CD8-positive, alpha-beta memory T cell (primary cell): ENCODE data around the gene SLC25A21. TPM values are rescaled to one million over a fixed set of nuclear protein-coding genes. Genes with fewer than 3 reads are reported as not detected.
"Not testable (repeated sequence)": the region's sequence is repeated elsewhere in the genome, so short reads cannot be mapped to it uniquely, and the experiment has no call there.

Experiments
- CTCF ChIA-PET: fragments of 350-600 bp; sonication (Branson Sonifier 250); formaldehyde crosslinking; loops from one replicate; lab custom pipeline; 2021; ENCODE audit warnings: antibody characterized with exemption; lab: Charles Lee
- POLR2A ChIA-PET: fragments of 350-600 bp; sonication (Branson Sonifier 250); formaldehyde crosslinking; loops from one replicate; lab custom pipeline; 2021; ENCODE audit warnings: antibody characterized with exemption; lab: Charles Lee
- DNase-seq, 5 donors: peaks; one replicate each; pipeline versions ENCODE4 v3.0.0 to v3.0.0-alpha.2; 2020 to 2022; ENCODE audit warnings: mixed read lengths in 1 of 5
- H3K27ac ChIP-seq: one replicate; pipeline ENCODE4 v1.7.0; 2013; ENCODE audit warnings: low read depth, mild to moderate bottlenecking, low read length, moderate library complexity
- H3K27me3 ChIP-seq: 2 replicates; pipeline ENCODE4 v1.7.0; 2013; ENCODE audit warnings: low read length, mild to moderate bottlenecking; ENCODE audit not compliant: insufficient read depth, poor library complexity, severe bottlenecking
- H3K36me3 ChIP-seq: 2 replicates; pipeline ENCODE4 v1.7.0; 2013; ENCODE audit warnings: mild to moderate bottlenecking, low read length, moderate library complexity; ENCODE audit not compliant: insufficient read depth
- H3K4me1 ChIP-seq: 2 replicates; pipeline ENCODE4 v1.7.0; 2013; ENCODE audit warnings: mild to moderate bottlenecking, low read length, moderate library complexity; ENCODE audit not compliant: insufficient read depth
- H3K4me3 ChIP-seq: 2 replicates; pipeline ENCODE4 v1.7.0; 2013; ENCODE audit warnings: mild to moderate bottlenecking, low read length
- H3K9me3 ChIP-seq: 2 replicates; pipeline ENCODE4 v1.7.0; 2013; ENCODE audit warnings: mild to moderate bottlenecking, low read length
- H3K27ac Mint-ChIP-seq, 8 donors: one replicate each; pipeline ENCODE4 v1.8.0; 2020 to 2021; ENCODE audit warnings: mixed read lengths in 8 of 8, mild to moderate bottlenecking in 6 of 8, inconsistent platforms in 3 of 8, moderate library complexity in 3 of 8
- H3K27me3 Mint-ChIP-seq, 2 donors: one replicate each; pipeline ENCODE4 v1.8.0; 2020 to 2021; ENCODE audit warnings: mixed read lengths in 2 of 2, mild to moderate bottlenecking in 1 of 2, moderate library complexity in 1 of 2
- H3K36me3 Mint-ChIP-seq, 3 donors: one replicate each; pipeline ENCODE4 v1.8.0; 2020 to 2021; ENCODE audit warnings: mixed read lengths in 3 of 3, inconsistent platforms in 1 of 3, mild to moderate bottlenecking in 1 of 3
- H3K4me1 Mint-ChIP-seq, 3 donors: one replicate each; pipeline ENCODE4 v1.8.0; 2020 to 2021; ENCODE audit warnings: mixed read lengths in 3 of 3, inconsistent platforms in 1 of 3, mild to moderate bottlenecking in 1 of 3
- H3K4me3 Mint-ChIP-seq, 7 donors: one replicate each; pipeline ENCODE4 v1.8.0; 2020 to 2021; ENCODE audit warnings: mixed read lengths in 7 of 7, mild to moderate bottlenecking in 6 of 7, moderate library complexity in 4 of 7, inconsistent platforms in 2 of 7
- H3K9me3 Mint-ChIP-seq, 5 donors: one replicate each; pipeline ENCODE4 v1.8.0; 2020 to 2022; ENCODE audit warnings: mixed read lengths in 5 of 5, mild to moderate bottlenecking in 3 of 5, moderate library complexity in 2 of 5, inconsistent platforms in 1 of 5
- polyA plus RNA-seq: library from polyadenylated mRNA; unstranded; fragments of 300-500 nt; fragmentation: Illumina TruSeq; gene quantifications from one replicate; pipeline ENCODE4 v1.2.3, GENCODE V29; 2021
- total RNA-seq, 2 experiments: library from RNA; stranded (reverse); gene quantifications; one replicate each; pipeline ENCODE4 v1.2.3, GENCODE V29; 2021

Gene SLC25A21
- total and polyA plus RNA-seq, 3 experiments from 2014 or later = not detected

DNA sequence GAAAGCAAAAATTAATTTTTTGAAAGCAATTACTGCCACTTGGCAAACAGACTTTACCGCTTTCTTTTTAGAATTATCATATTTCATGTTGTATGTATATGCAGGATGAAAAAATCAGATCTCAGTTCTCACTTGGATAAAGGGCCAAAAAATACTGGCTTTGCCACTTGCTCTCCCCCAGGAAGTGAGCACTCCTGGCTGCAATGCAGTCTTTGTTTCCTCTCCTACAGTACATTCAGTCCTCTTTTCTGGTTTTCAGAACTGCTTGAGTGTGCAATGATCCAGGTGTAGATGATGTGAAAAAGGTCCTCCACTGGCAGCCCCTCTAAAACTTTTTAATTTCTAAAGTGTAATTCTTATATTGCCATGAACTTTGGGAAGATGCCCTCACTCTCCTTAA lies 183.4 kb downstream of the SLC25A21 start:
- Histone ChIP-seq H3K4me3 (no peak overlapping the region), H3K27me3 (no peaks in the 10 kb centered on the region), H3K9me3 (no peaks in the 10 kb centered on the region), H3K27ac (no peak overlapping the region), H3K36me3 (no peaks in the 10 kb centered on the region), H3K4me1 (no peaks in the 10 kb centered on the region)
- H3K4me3 Mint-ChIP-seq = no peak overlapping the region
- H3K27ac Mint-ChIP-seq = no peak overlapping the region
- POLR2A ChIA-PET = no interaction called here
- DNase-seq = no peak
- peaks cover 0 to 9% (median 2%) of the 10 kb centered on the region in 5 donors for H3K9me3 Mint-ChIP-seq
- no peaks in the 10 kb centered on the region for H3K27me3 Mint-ChIP-seq
- CTCF ChIA-PET = no interaction called here
- no peaks in the 10 kb centered on the region for H3K36me3 Mint-ChIP-seq
- no peaks in the 10 kb centered on the region for H3K4me1 Mint-ChIP-seq

DNA sequence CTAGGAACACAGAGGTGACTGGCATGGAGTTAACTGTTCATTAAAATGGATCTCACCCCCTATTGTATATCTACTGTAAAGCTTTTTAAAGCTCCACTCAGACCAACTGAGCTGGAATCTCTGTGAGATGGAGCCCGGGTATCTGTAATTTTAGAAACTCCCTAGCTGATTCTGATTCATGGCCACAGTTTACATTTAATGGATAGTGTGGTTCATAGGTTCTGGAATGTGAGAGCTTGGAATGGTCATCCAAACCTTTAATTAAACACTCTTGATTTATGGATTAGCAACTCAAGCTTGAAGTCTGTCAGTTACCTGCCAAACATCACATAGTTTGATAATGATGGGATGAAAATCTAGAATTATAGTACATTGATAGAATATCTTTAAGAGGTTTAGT lies 183.8 kb downstream of the SLC25A21 start:
- Mint-ChIP-seq H3K36me3 (no peaks in the 10 kb centered on the region), H3K4me1 (no peaks in the 10 kb centered on the region), H3K4me3 (no peak overlapping the region), H3K27me3 (no peaks in the 10 kb centered on the region), H3K9me3 (peaks cover 0 to 9% (median 2%) of the 10 kb centered on the region in 5 donors), H3K27ac (no peak overlapping the region)
- H3K4me1 ChIP-seq = no peaks in the 10 kb centered on the region
- ChIA-PET POLR2A (no interaction called here), CTCF (no interaction called here)
- H3K27ac ChIP-seq = no peak overlapping the region
- H3K9me3 ChIP-seq = no peaks in the 10 kb centered on the region
- DNase-seq = no peak
- no peak overlapping the region for H3K4me3 ChIP-seq
- H3K27me3 ChIP-seq = no peaks in the 10 kb centered on the region
- H3K36me3 ChIP-seq = no peaks in the 10 kb centered on the region

DNA sequence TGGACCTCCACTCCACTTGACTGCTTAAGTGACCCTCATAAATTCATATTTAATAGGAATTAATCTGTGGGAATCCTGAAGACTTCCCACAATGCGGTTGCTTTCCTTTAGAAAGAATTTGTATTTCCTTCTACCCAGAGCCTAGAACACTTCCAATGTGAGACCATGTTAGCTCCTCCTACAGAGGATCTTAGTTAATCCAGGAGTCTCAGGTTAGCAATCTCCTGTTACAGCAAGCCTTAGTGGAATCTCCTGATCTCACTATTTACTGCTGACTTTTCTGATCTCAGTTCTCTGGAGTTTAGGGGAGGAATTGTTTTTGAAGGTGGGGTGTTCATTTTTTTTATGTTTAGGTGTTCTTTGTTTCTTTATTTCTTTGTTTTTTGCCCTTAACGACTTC lies 186.0 kb downstream of the SLC25A21 start:
- Histone ChIP-seq H3K4me1 (no peaks in the 10 kb centered on the region), H3K9me3 (no peaks in the 10 kb centered on the region), H3K27ac (no peak overlapping the region), H3K27me3 (no peaks in the 10 kb centered on the region), H3K36me3 (no peaks in the 10 kb centered on the region), H3K4me3 (no peak overlapping the region)
- H3K36me3 Mint-ChIP-seq = no peaks in the 10 kb centered on the region
- ChIA-PET POLR2A (no interaction called here), CTCF (no interaction called here)
- H3K4me3 Mint-ChIP-seq = no peak overlapping the region
- DNase-seq = no peak
- no peaks in the 10 kb centered on the region for H3K27me3 Mint-ChIP-seq
- no peak overlapping the region for H3K27ac Mint-ChIP-seq
- peaks cover 0 to 9% (median 3%) of the 10 kb centered on the region in 5 donors for H3K9me3 Mint-ChIP-seq
- no peaks in the 10 kb centered on the region for H3K4me1 Mint-ChIP-seq

DNA sequence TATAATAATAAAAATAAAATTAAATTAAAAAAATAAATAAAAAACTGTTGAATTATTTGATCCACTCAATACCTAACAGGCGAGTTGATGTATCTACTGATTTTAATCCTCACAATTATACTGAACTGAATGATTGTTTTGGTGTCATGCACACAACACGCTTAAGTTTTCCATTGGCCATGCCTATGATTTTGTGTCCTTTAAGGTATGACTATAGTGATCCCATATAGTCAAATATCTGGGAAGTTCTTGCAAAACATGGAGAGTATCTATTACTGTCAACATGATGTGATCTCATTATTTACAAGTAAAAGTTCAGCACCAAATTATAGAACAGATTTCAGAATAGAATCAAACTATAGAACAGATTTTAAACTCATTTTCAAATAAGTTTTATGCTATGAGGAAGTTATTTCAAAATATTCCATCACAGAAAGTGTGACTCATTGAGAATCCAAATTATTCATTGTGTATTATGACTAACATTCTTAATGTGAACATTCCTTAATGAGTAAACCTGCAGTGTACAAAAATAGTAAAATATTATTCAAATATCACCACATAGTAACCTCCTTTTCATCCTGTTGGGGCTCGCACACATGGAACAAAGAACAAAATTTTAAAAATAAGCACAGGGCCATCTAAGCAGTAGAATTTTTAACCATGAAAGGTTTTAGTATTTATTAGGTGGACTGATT lies 190.4 kb downstream of the SLC25A21 start:
- peaks cover 0 to 8% (median 2%) of the 10 kb centered on the region in 5 donors for H3K9me3 Mint-ChIP-seq
- Histone ChIP-seq H3K36me3 (no peaks in the 10 kb centered on the region), H3K27me3 (no peaks in the 10 kb centered on the region), H3K4me3 (no peak overlapping the region), H3K9me3 (no peaks in the 10 kb centered on the region), H3K4me1 (no peaks in the 10 kb centered on the region), H3K27ac (no peak overlapping the region)
- CTCF ChIA-PET = no interaction called here
- no peaks in the 10 kb centered on the region for H3K27me3 Mint-ChIP-seq
- no peak overlapping the region for H3K4me3 Mint-ChIP-seq
- H3K27ac Mint-ChIP-seq = no peak overlapping the region
- no peak for DNase-seq
- POLR2A ChIA-PET = no interaction called here
- no peaks in the 10 kb centered on the region for H3K4me1 Mint-ChIP-seq
- H3K36me3 Mint-ChIP-seq = no peaks in the 10 kb centered on the region

DNA sequence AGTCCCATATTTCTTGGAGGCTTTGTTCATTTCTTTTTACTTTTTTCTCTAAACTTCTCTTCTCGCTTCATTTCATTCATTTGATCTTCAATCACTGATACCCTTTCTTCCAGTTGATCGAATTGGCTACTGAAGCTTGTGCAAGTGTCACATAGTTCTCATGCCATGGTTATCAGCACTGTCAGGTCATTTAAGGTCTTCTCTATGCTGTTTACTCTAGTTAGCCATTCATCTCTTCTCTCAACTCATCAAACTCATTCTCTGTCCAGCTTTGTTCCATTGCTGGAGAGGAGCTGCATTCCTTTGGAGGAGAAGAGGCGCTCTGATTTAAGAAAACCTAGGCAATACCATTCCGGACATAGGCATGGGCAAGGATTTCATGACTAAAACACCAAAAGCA lies 192.0 kb downstream of the SLC25A21 start:
- H3K4me3 Mint-ChIP-seq, H3K9me3 Mint-ChIP-seq, H3K36me3 Mint-ChIP-seq, POLR2A ChIA-PET, H3K4me1 ChIP-seq, H3K9me3 ChIP-seq, H3K4me1 Mint-ChIP-seq, H3K27me3 Mint-ChIP-seq, CTCF ChIA-PET, DNase-seq, H3K36me3 ChIP-seq, H3K27me3 ChIP-seq, H3K27ac ChIP-seq, H3K4me3 ChIP-seq, H3K27ac Mint-ChIP-seq: not testable (repeated sequence)

DNA sequence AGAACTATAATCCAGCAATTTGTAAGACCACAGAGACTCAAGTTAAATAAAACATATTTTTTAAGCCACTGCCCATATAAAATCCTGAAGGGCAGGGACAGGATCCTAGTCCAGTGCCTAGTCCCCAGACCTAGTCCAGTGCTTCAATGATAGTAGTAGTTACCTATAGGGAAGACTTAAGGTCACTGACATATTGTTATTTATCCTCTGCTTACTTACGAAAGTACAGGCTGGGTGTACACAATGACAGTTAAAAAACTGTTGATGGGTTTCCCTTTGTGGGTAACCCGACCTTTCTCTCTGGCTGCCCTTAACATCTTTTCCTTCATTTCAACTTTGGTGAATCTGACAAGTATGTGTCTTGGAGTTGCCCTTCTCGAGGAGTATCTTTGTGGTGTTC lies 192.5 kb downstream of the SLC25A21 start:
- Histone ChIP-seq H3K4me1 (no peaks in the 10 kb centered on the region), H3K4me3 (no peak overlapping the region), H3K27ac (no peak overlapping the region), H3K27me3 (no peaks in the 10 kb centered on the region), H3K36me3 (no peaks in the 10 kb centered on the region), H3K9me3 (no peaks in the 10 kb centered on the region)
- no peak for DNase-seq
- no peaks in the 10 kb centered on the region for H3K36me3 Mint-ChIP-seq
- H3K27me3 Mint-ChIP-seq = no peaks in the 10 kb centered on the region
- H3K27ac Mint-ChIP-seq = no peak overlapping the region
- no peaks in the 10 kb centered on the region for H3K4me1 Mint-ChIP-seq
- H3K4me3 Mint-ChIP-seq = no peak overlapping the region
- ChIA-PET CTCF (no interaction called here), POLR2A (no interaction called here)
- H3K9me3 Mint-ChIP-seq = peaks cover 0 to 8% (median 2%) of the 10 kb centered on the region in 5 donors

DNA sequence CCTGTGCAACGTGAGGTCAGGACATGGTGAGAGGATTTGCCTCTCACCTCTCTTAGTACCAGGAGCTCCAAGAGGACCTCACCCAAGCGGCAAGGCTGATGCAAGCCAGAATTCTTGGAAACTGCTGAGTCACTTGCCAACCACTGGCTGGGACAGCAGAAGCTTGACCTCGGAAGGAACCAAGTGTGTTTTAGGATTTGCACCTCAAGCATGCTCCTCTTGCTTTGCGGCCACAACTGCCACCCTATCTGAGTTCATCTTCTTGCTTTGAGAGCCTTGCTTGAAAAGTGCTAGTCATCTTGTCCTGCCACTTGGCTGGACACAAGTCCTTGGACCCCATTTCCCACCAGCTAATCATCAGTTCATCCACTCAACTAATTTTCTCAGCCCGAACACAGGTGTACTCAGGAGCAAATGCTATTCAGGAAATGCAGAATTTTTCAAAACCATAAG lies 195.8 kb downstream of the SLC25A21 start:
- Histone ChIP-seq H3K4me1 (no peaks in the 10 kb centered on the region), H3K36me3 (no peaks in the 10 kb centered on the region), H3K27ac (peak overlapping the region; percentile 28), H3K4me3 (no peak overlapping the region), H3K9me3 (no peaks in the 10 kb centered on the region), H3K27me3 (no peaks in the 10 kb centered on the region)
- Mint-ChIP-seq H3K27ac (no peak overlapping the region), H3K9me3 (peaks cover 3 to 9% (median 5%) of the 10 kb centered on the region in 5 donors), H3K36me3 (no peaks in the 10 kb centered on the region), H3K4me1 (no peaks in the 10 kb centered on the region), H3K4me3 (no peak overlapping the region), H3K27me3 (no peaks in the 10 kb centered on the region)
- DNase-seq = no peak
- ChIA-PET CTCF (no interaction called here), POLR2A (no interaction called here)

DNA sequence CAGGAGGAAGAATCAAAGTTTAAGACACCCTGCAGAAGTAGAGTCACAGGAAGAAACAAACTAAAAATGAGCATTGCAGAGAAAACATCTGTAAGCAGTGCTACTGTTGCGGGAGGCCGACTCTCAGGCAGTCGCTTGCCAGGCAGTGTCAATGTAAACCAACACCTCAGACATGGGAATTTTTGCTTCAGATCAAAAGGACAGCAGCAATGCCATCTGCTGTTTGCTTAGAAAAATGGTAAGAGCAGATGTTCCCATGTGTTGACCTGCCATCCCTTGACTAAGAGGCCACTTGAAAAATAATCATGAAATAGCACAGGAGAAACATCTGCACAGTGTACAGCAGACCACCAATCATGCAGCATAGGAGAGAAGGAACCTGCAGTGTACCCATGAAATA lies 196.6 kb downstream of the SLC25A21 start:
- DNase-seq = no peak
- no peaks in the 10 kb centered on the region for H3K36me3 Mint-ChIP-seq
- Histone ChIP-seq H3K27ac (no peak overlapping the region), H3K4me3 (no peak overlapping the region), H3K4me1 (no peaks in the 10 kb centered on the region), H3K27me3 (no peaks in the 10 kb centered on the region), H3K36me3 (no peaks in the 10 kb centered on the region), H3K9me3 (no peaks in the 10 kb centered on the region)
- ChIA-PET CTCF (no interaction called here), POLR2A (no interaction called here)
- no peaks in the 10 kb centered on the region for H3K4me1 Mint-ChIP-seq
- H3K4me3 Mint-ChIP-seq = no peak overlapping the region
- H3K27me3 Mint-ChIP-seq = no peaks in the 10 kb centered on the region
- H3K9me3 Mint-ChIP-seq = peaks cover 3 to 9% (median 5%) of the 10 kb centered on the region in 5 donors
- no peak overlapping the region for H3K27ac Mint-ChIP-seq
